Endothelial cell of umbilical vein (primary cell): ENCODE data around the gene COASY. TPM values are rescaled to one million over a fixed set of nuclear protein-coding genes. Genes with fewer than 3 reads are reported as not detected.

ENCODE experiments used
- BruUV-seq: library from RNA; stranded (reverse); fragments of 400-500 nt; replicated peaks from 2 replicates; lab custom pipeline; 2021; lab: Mats Ljungman, UMichigan
- CTCF ChIA-PET: fragments of 300-600, 350-600 bp; sonication (Branson Sonifier 250); formaldehyde crosslinking; loops from one replicate; lab custom pipeline; 2021; ENCODE audit warnings: antibody characterized with exemption, inconsistent platforms; lab: Charles Lee
- POLR2A ChIA-PET: fragments of 300-600, 350-600 bp; sonication (Branson Sonifier 250); formaldehyde crosslinking; loops from one replicate; lab custom pipeline; 2021; ENCODE audit warnings: antibody characterized with exemption, inconsistent platforms; lab: Charles Lee
- DNase-seq: peaks from one replicate; pipeline ENCODE4 v3.0.0-alpha.2; 2011; ENCODE audit warnings: low read depth, low spot score
- FAIRE-seq: peaks from 2 replicates; lab custom pipeline; 2011; peaks lifted over from hg19 to GRCh38; lab: Jason Lieb, UNC
- H2AFZ ChIP-seq: 2 replicates; pipeline ENCODE4 v1.6.0; 2012; ENCODE audit warnings: low read depth, low read length, control low read depth, inconsistent platforms
- H3K27ac ChIP-seq: 2 replicates; pipeline ENCODE4 v1.5.1; 2011; ENCODE audit warnings: low read depth, mild to moderate bottlenecking, control low read depth, low read length, moderate library complexity; ENCODE audit not compliant: insufficient read depth
- H3K27me3 ChIP-seq, 2 experiments: 2 replicates each; pipeline versions ENCODE4 v1.6.0 to v1.6.1; 2011; ENCODE audit warnings: low read length in 2 of 2, mixed read lengths in 1 of 2; ENCODE audit not compliant: control insufficient read depth in 2 of 2, insufficient read depth in 2 of 2
- H3K36me3 ChIP-seq, 2 experiments: 2 replicates in 1 of 2; 3 replicates in 1 of 2; pipeline ENCODE4 v1.5.1; 2011; ENCODE audit warnings: low read length in 2 of 2, mild to moderate bottlenecking in 1 of 2, moderate library complexity in 1 of 2; ENCODE audit not compliant: control insufficient read depth in 2 of 2, insufficient read depth in 2 of 2; ENCODE audit errors: extremely low read depth in 1 of 2
- H3K4me1 ChIP-seq: 3 replicates; pipeline ENCODE4 v1.5.1; 2011; ENCODE audit warnings: mild to moderate bottlenecking, low read length; ENCODE audit not compliant: control insufficient read depth, insufficient read depth; ENCODE audit errors: extremely low read depth
- H3K4me2 ChIP-seq: 2 replicates; pipeline ENCODE4 v1.6.1; 2011; ENCODE audit warnings: low read length, control low read depth, mixed read lengths; ENCODE audit not compliant: insufficient read depth
- H3K4me3 ChIP-seq, 3 experiments: fragments of 200-600 bp in 1 of 3; sonication (generic), shearing (Covaris generic) in 1 of 3; replicated peaks in 1 of 3; 2 replicates each; pipeline ENCODE4 v1.5.1; 2011 to 2016; ENCODE audit warnings: control low read depth in 3 of 3, low read length in 3 of 3, mild to moderate bottlenecking in 2 of 3, inconsistent platforms in 1 of 3, low read depth in 1 of 3, moderate library complexity in 1 of 3; ENCODE audit not compliant: insufficient read depth in 1 of 3
- H3K79me2 ChIP-seq: 2 replicates; pipeline ENCODE4 v1.6.0; 2012; ENCODE audit warnings: low read length, inconsistent platforms; ENCODE audit not compliant: control insufficient read depth, insufficient read depth
- H3K9ac ChIP-seq: replicated peaks from 2 replicates; pipeline ENCODE3; 2011; ENCODE audit warnings: low read length, control low read depth; ENCODE audit not compliant: insufficient read depth; ENCODE audit errors: extremely low read depth
- H3K9me1 ChIP-seq: replicated peaks from 3 replicates; pipeline ENCODE4 v1.6.0; 2011; ENCODE audit warnings: mild to moderate bottlenecking, low read length; ENCODE audit not compliant: control insufficient read depth, insufficient read depth; ENCODE audit errors: extremely low read depth
- H3K9me3 ChIP-seq: replicated peaks from 2 replicates; pipeline ENCODE4 v1.5.1; 2012; ENCODE audit warnings: low read length, inconsistent platforms; ENCODE audit not compliant: control insufficient read depth, insufficient read depth
- H4K20me1 ChIP-seq: replicated peaks from 2 replicates; pipeline ENCODE3; 2011; ENCODE audit warnings: mild to moderate bottlenecking, low read length; ENCODE audit not compliant: control insufficient read depth, insufficient read depth; ENCODE audit errors: extremely low read depth
- EZH2 ChIP-seq: IDR thresholded peaks from 2 replicates; pipeline ENCODE4 v1.6.1; 2012; ENCODE audit warnings: borderline replicate concordance, low read depth, mild to moderate bottlenecking, moderate library complexity, low read length, inconsistent platforms; ENCODE audit not compliant: severe bottlenecking
- FOS ChIP-seq: IDR thresholded peaks from 2 replicates; pipeline ENCODE4 v1.6.1; 2011; ENCODE audit warnings: mild to moderate bottlenecking, low read length, moderate library complexity, borderline replicate concordance; ENCODE audit not compliant: insufficient read depth
- MAX ChIP-seq: IDR thresholded peaks from 2 replicates; pipeline ENCODE4 v1.6.1; 2011; ENCODE audit not compliant: insufficient read depth, insufficient read length
- POLR2A ChIP-seq: IDR thresholded peaks from 2 replicates; pipeline ENCODE4 v1.6.1; 2012; ENCODE audit warnings: low read depth, mild to moderate bottlenecking, control low read depth, low read length
- POLR2AphosphoS5 ChIP-seq: IDR thresholded peaks from 2 replicates; pipeline ENCODE4 v1.6.1; 2012; ENCODE audit warnings: low read depth, mild to moderate bottlenecking, control low read depth, low read length, moderate library complexity; ENCODE audit not compliant: insufficient read depth
- dilution Hi-C: fragments of 300-500 bp; cut with MboI; formaldehyde crosslinking; loops from one replicate; pipeline ENCODE4 v1.15.0; 2019; ENCODE audit warnings: low sequenced_read_pairs; ENCODE audit not compliant: extremely low pct_ligation_motif_present
- intact Hi-C: fragments of 100-400 bp; cut with micrococcal nuclease; formaldehyde crosslinking; loops from one replicate; pipeline ENCODE4 v1.10.0; 2022
- polyA plus RNA-seq, 4 experiments: library from polyadenylated mRNA; depleted of rRNA in 3 of 4; stranded (reverse) in 3 of 4; unstranded in 1 of 4; fragments of >200 nt; gene quantifications; 2 replicates each; pipeline versions ENCODE4 v1.2.1 to v1.2.3, GENCODE V29; 2011 to 2012; ENCODE audit warnings: missing spikeins in 1 of 4
- total RNA-seq: library from RNA; stranded (reverse); gene quantifications from 2 replicates; pipeline ENCODE4 v1.2.3, GENCODE V29; 2021

The COASY gene
- total and polyA plus RNA-seq, 2 donors (not counting 3 experiments of a cell fraction or from before 2014, with no cell fraction given): 39.6 to 69.2 TPM

- H3K27ac ChIP-seq: peak overlapping the region; percentile 20
- CTCF ChIA-PET: interaction anchor here (0.7 to 1.2 kb wide), 2 partner anchors 24 to 102 kb away, joined by 3 read pairs; no protein-coding TSS in a partner anchor
- FAIRE-seq (no peak), DNase-seq (no peak)
- H4K20me1 ChIP-seq: no peaks in the 10 kb centered on the region
- BruUV-seq: no TSS peak
- H3K27me3 ChIP-seq: no peaks in the 10 kb centered on the region
- no peak overlapping the region for H2AFZ ChIP-seq
- POLR2A ChIA-PET: interaction anchor here (0.6 kb wide), 1 partner anchor 207 kb away, joined by 5 read pairs; no protein-coding TSS in a partner anchor
- H3K9ac ChIP-seq: no peak overlapping the region
- no peak overlapping the region for H3K4me3 ChIP-seq
- H3K36me3 ChIP-seq: peaks cover 2 to 10% of the 10 kb centered on the region in 2 experiments
- no peak for TF ChIP-seq MAX
- peak; percentile 12 for TF ChIP-seq POLR2AphosphoS5
- H3K79me2 ChIP-seq: peaks cover 4% of the 10 kb centered on the region
- H3K9me3 ChIP-seq: no peaks in the 10 kb centered on the region
- no peaks in the 10 kb centered on the region for H3K9me1 ChIP-seq
- intact Hi-C loops: no loop called here
- peaks cover 16% of the 10 kb centered on the region for H3K4me1 ChIP-seq
- dilution Hi-C loops: no loop called here
- no peak overlapping the region for H3K4me2 ChIP-seq
Observed at GRCh38 chr17:42541041-42541833, 20.7 kb upstream of the COASY start.

GRCh38 chr17:42543190-42544079 is 18.5 kb upstream of the COASY start:
- Histone ChIP-seq H3K4me3 (no peak overlapping the region), H4K20me1 (no peaks in the 10 kb centered on the region), H3K9me1 (no peaks in the 10 kb centered on the region), H3K36me3 (peaks cover 2 to 10% of the 10 kb centered on the region in 2 experiments), H2AFZ (no peak overlapping the region), H3K27ac (no peak overlapping the region), H3K79me2 (no peaks in the 10 kb centered on the region), H3K4me1 (peaks cover 9% of the 10 kb centered on the region), H3K9me3 (no peaks in the 10 kb centered on the region), H3K9ac (no peak overlapping the region), H3K27me3 (no peaks in the 10 kb centered on the region), H3K4me2 (no peak overlapping the region)
- no peak for DNase-seq
- BruUV-seq: no TSS peak
- ChIA-PET CTCF (no interaction called here), POLR2A (no interaction called here)
- intact Hi-C loops: no loop called here
- no peak for TF ChIP-seq POLR2A
- TF ChIP-seq EZH2: no peak
- TF ChIP-seq MAX: no peak
- TF ChIP-seq FOS: no peak
- no peak for FAIRE-seq
- dilution Hi-C loops: no loop called here
